Right lobe of liver (tissue), 6 donors: ENCODE results near the gene KIR2DL4. TPM values are rescaled to one million over a fixed set of nuclear protein-coding genes. Genes with fewer than 3 reads are reported as not detected.

Experiments
- ATAC-seq, 4 donors: fragments of 200-7000 bp; cut with Tn5 transposase; one replicate each; pipeline ENCODE4 v1.9.1; 2020; ENCODE audit warnings: mild to moderate bottlenecking in 4 of 4, moderate library complexity in 4 of 4
- DNase-seq, 3 donors: peaks; one replicate each; pipeline ENCODE4 v3.0.0-alpha.2; 2020
- H3K27ac ChIP-seq, 3 donors: fragments of 200-600 bp; one replicate each; pipeline ENCODE4 v1.8.0; 2022
- H3K27me3 ChIP-seq, 2 donors: fragments of 200-600 bp; one replicate each; pipeline ENCODE4 v1.8.0; 2022
- H3K36me3 ChIP-seq, 4 donors: fragments of 200-600 bp; sonication (generic) in 1 of 4; one replicate each; pipeline versions ENCODE4 v1.5.1 to v1.8.0; 2017 to 2022; ENCODE audit warnings: control low read depth in 1 of 4
- H3K4me1 ChIP-seq, 4 donors: fragments of 200-600 bp; sonication (generic) in 1 of 4; one replicate each; pipeline versions ENCODE4 v1.5.1 to v1.8.0; 2017 to 2022; ENCODE audit warnings: control low read depth in 1 of 4
- H3K4me3 ChIP-seq, 3 donors: fragments of 200-600 bp; one replicate each; pipeline ENCODE4 v1.8.0; 2022
- H3K9me3 ChIP-seq, 4 donors: fragments of 200-600 bp; sonication (generic) in 1 of 4; one replicate each; pipeline versions ENCODE4 v1.5.1 to v1.8.0; 2017 to 2022; ENCODE audit warnings: control low read depth in 1 of 4
- CTCF ChIP-seq, 4 donors: fragments of 200-600 bp in 3 of 4; fragments of 450-650 bp in 1 of 4; IDR thresholded peaks; one replicate each; pipeline versions ENCODE4 v1.5.1 to v1.8.0; 2016 to 2022; ENCODE audit warnings: antibody characterized with exemption in 4 of 4, mild to moderate bottlenecking in 2 of 4
- POLR2A ChIP-seq: fragments of 450-650 bp; IDR thresholded peaks from one replicate; pipeline ENCODE4 v1.6.1; 2017; ENCODE audit warnings: antibody characterized with exemption, mild to moderate bottlenecking
- WGBS: methylation state at CpG from one replicate; pipeline ENCODE4 v1.1.6; 2018; ENCODE audit warnings: low coverage, low lambda C conversion rate; ENCODE audit not compliant: insufficient coverage; ENCODE audit errors: missing lambda C conversion rate; 5-methylcytosine and 5-hydroxymethylcytosine counted together
- intact Hi-C, 2 donors: fragments of 100-400 bp; cut with DNase I; formaldehyde crosslinking; loops; one replicate each; pipeline versions ENCODE4 v1.11.2 to v1.14.1; 2022
- total RNA-seq, 6 experiments: library from RNA; depleted of rRNA in 2 of 6; stranded (reverse); fragments of >200 nt in 2 of 6; fragmentation: NEBNext Ultra II Directional in 3 of 6; extraction: Animal tissue kit (Norgen Biotek cat#: 25700) in 3 of 6; gene quantifications; one replicate each; pipeline versions ENCODE4 v1.1.0 to v1.2.4, GENCODE V29; 2016 to 2023
- donor health status: DM: no; HTN: yes; CAD: no.
- donor health status: DM: no; HTN: no; CAD: no.
- donor health status: DM: no; HTN: no; CAD: no.
- donor health status: DM: no; HTN: yes; CAD: no.
- donor health status: DM: no; HTN: yes; CAD: no.

Gene KIR2DL4
- total RNA-seq, 6 experiments from 2014 or later = 0.56 TPM; not detected in 5

- H3K27me3 ChIP-seq = no peaks in the 10 kb centered on the region
- H3K4me3 ChIP-seq = no peak overlapping the region
- no peak for ATAC-seq
- WGBS = 65% methylated on average over 6 of the region's 6 CpGs
- H3K27ac ChIP-seq = no peak overlapping the region
- intact Hi-C loops = no loop called here
- no peaks in the 10 kb centered on the region for H3K4me1 ChIP-seq
- H3K9me3 ChIP-seq = no peaks in the 10 kb centered on the region
- TF ChIP-seq CTCF (IDR thresholded peaks at IDR 0.05) = no peak
- no peak for TF ChIP-seq POLR2A
- no peak for DNase-seq
- no peaks in the 10 kb centered on the region for H3K36me3 ChIP-seq
These were observed 11.9 kb upstream of the KIR2DL4 start for GRCh38 chr19:54791476-54791875.

GRCh38 chr19:54792814-54793213 is 10.6 kb upstream of the KIR2DL4 start:
- Histone ChIP-seq H3K9me3 (no peaks in the 10 kb centered on the region), H3K27ac (peak overlapping the region in 2 of 3 donors; percentile 9 to 21), H3K4me3 (peak overlapping the region in 1 of 3 donors; percentile 21), H3K4me1 (no peaks in the 10 kb centered on the region), H3K36me3 (no peaks in the 10 kb centered on the region), H3K27me3 (no peaks in the 10 kb centered on the region)
- intact Hi-C loops = no loop called here
- 28% methylated on average over 8 of the region's 8 CpGs for WGBS
- TF ChIP-seq CTCF (IDR thresholded peaks at IDR 0.05) (no peak), POLR2A (no peak)
- ATAC-seq (peak; percentile 57 to 74 (median 70)), DNase-seq (no peak)

- Histone ChIP-seq H3K4me1 (no peaks in the 10 kb centered on the region), H3K4me3 (no peak overlapping the region), H3K36me3 (no peaks in the 10 kb centered on the region), H3K27ac (no peak overlapping the region), H3K9me3 (no peaks in the 10 kb centered on the region), H3K27me3 (no peaks in the 10 kb centered on the region)
- WGBS = 0% methylated on average over 1 of the region's 1 CpG
- intact Hi-C loops = no loop called here
- peak; percentile 35 to 47 (median 39) for ATAC-seq
- no peak for DNase-seq
- TF ChIP-seq POLR2A = no peak
- TF ChIP-seq CTCF (IDR thresholded peaks at IDR 0.05) = no peak
These were observed 7.7 kb upstream of the KIR2DL4 start for GRCh38 chr19:54795758-54796157.

- TF ChIP-seq POLR2A (no peak), CTCF (IDR thresholded peaks at IDR 0.05) (no peak)
- H3K27ac ChIP-seq = no peak overlapping the region
- H3K27me3 ChIP-seq = no peaks in the 10 kb centered on the region
- DNase-seq = no peak
- no peak overlapping the region for H3K4me3 ChIP-seq
- H3K4me1 ChIP-seq = no peaks in the 10 kb centered on the region
- intact Hi-C loops = no loop called here
- H3K9me3 ChIP-seq = no peaks in the 10 kb centered on the region
- H3K36me3 ChIP-seq = no peaks in the 10 kb centered on the region
- ATAC-seq = peak in 1 of 4 donors; percentile 52
- WGBS = 40% methylated on average over 1 of the region's 5 CpGs
These were observed 691 bp downstream of the KIR2DL4 start for GRCh38 chr19:54804101-54804500.

GRCh38 chr19:54804571-54804970 is 1.2 kb downstream of the KIR2DL4 start:
- H3K36me3 ChIP-seq = no peaks in the 10 kb centered on the region
- intact Hi-C loops = no loop called here
- no peaks in the 10 kb centered on the region for H3K4me1 ChIP-seq
- H3K9me3 ChIP-seq = no peaks in the 10 kb centered on the region
- 89% methylated on average over 4 of the region's 10 CpGs for WGBS
- ATAC-seq = no peak
- H3K27me3 ChIP-seq = no peaks in the 10 kb centered on the region
- H3K27ac ChIP-seq = no peak overlapping the region
- TF ChIP-seq POLR2A (no peak), CTCF (IDR thresholded peaks at IDR 0.05) (no peak)
- H3K4me3 ChIP-seq = no peak overlapping the region
- no peak for DNase-seq
